Vein endothelial cell (primary cell): Measurements from ENCODE around the gene SPP2. TPM values are rescaled to one million over a fixed set of nuclear protein-coding genes. Genes with fewer than 3 reads are reported as not detected.

Experiments used
- total RNA-seq: library from RNA; depleted of rRNA; stranded (reverse); fragments of >200 nt; gene quantifications from 2 replicates; pipeline ENCODE4 v1.2.3, GENCODE V29; 2012

The SPP2 gene, protein sequence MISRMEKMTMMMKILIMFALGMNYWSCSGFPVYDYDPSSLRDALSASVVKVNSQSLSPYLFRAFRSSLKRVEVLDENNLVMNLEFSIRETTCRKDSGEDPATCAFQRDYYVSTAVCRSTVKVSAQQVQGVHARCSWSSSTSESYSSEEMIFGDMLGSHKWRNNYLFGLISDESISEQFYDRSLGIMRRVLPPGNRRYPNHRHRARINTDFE
- not detected in 2 replicates for total RNA-seq

DNA sequence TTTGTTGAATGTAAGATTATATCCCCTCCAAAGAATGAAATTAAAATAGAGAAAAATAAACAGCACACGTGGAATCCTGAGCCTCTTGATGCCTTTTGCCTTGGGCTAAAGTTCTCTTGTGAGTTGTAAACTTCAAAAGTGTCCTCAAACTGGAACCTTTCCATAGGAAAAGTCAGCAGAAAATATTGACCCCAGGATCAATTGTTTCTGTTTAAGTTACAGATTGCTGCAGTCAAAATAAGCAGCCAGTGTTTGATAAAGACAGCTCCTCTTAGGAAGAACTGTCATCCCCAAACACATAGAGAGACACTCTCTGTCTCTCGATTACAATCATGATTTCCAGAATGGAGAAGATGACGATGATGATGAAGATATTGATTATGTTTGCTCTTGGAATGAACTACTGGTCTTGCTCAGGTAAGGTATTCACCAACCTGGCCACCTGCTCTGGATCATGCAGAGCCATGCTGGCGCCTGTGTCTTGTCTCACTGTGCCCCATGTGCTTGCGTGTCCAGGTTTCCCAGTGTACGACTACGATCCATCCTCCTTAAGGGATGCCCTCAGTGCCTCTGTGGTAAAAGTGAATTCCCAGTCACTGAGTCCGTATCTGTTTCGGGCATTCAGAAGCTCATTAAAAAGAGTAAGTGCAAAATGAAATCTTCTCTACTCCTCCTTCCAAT, at the start of gene SPP2:
TSS of gene SPP2 (plus strand) at position 248 of the 681 bp plus-strand sequence. CDS start at position 333, 85 bp downstream.

Other genes with a start within 250 kb of the SPP2 start
- 14.7 and 25.5 TPM in 2 replicates for gene HJURP, start 196.2 kb upstream of the SPP2 start, total RNA-seq
- gene TRPM8, start 133.3 kb upstream of the SPP2 start, total RNA-seq = not detected in 2 replicates